HG02870 (cell line): Measurements from ENCODE around the gene PTCH1.
A peak's percentile ranks its signal among the peaks of the same experiment; 100 is the strongest.

Experiments
- ATAC-seq: cut with Tn5 transposase; IDR thresholded peaks from one replicate; pipeline ENCODE4 v1.9.1; 2021; ENCODE audit warnings: mild to moderate bottlenecking, moderate library complexity; ENCODE audit not compliant: unreplicated experiment

PTCH1 gene

GRCh38 chr9:95477441-95477840 is 39.3 kb downstream of the PTCH1 start:
- no peak for ATAC-seq

GRCh38 chr9:95468791-95469190 is 48.0 kb downstream of the PTCH1 start:
- no peak for ATAC-seq

- no peak for ATAC-seq
These were observed 51.7 kb downstream of the PTCH1 start for GRCh38 chr9:95465115-95465514.

GRCh38 chr9:95463148-95464060 is 53.4 kb downstream of the PTCH1 start:
- ATAC-seq: peak; percentile 12

- peak; percentile 93 for ATAC-seq
These were observed 54.3 kb downstream of the PTCH1 start for GRCh38 chr9:95462249-95463147.

- no peak for ATAC-seq
These were observed 55.1 kb downstream of the PTCH1 start for GRCh38 chr9:95461448-95462248.

GRCh38 chr9:95460518-95461164 is 56.1 kb downstream of the PTCH1 start:
- ATAC-seq: no peak

GRCh38 chr9:95459851-95460517 is 56.8 kb downstream of the PTCH1 start:
- no peak for ATAC-seq

GRCh38 chr9:95459178-95459577 is 57.6 kb downstream of the PTCH1 start:
- no peak for ATAC-seq

- no peak for ATAC-seq
These were observed 58.1 kb downstream of the PTCH1 start for GRCh38 chr9:95458666-95459065.

GRCh38 chr9:95457769-95458168 is 59.0 kb downstream of the PTCH1 start:
- no peak for ATAC-seq

GRCh38 chr9:95455714-95456113 is 61.1 kb downstream of the PTCH1 start:
- no peak for ATAC-seq

- no peak for ATAC-seq
These were observed 64.6 kb downstream of the PTCH1 start for GRCh38 chr9:95452176-95452575.

GRCh38 chr9:95451065-95451426 is 65.7 kb downstream of the PTCH1 start:
- ATAC-seq: no peak

GRCh38 chr9:95450171-95451064 is 66.4 kb downstream of the PTCH1 start:
- ATAC-seq: no peak

- no peak for ATAC-seq
These were observed 67.8 kb downstream of the PTCH1 start for GRCh38 chr9:95449016-95449415.

- ATAC-seq: no peak
These were observed 68.9 kb downstream of the PTCH1 start for GRCh38 chr9:95447660-95448420.

GRCh38 chr9:95446984-95447383 is 69.8 kb downstream of the PTCH1 start:
- no peak for ATAC-seq
